Endothelial cell of umbilical vein (primary cell): ENCODE data around the gene ANKRD45. TPM values are rescaled to one million over a fixed set of nuclear protein-coding genes. Genes with fewer than 3 reads are reported as not detected.

Experiments used
- BruUV-seq: library from RNA; stranded (reverse); fragments of 400-500 nt; replicated peaks from 2 replicates; lab custom pipeline; 2021; lab: Mats Ljungman, UMichigan
- CTCF ChIA-PET: fragments of 300-600, 350-600 bp; sonication (Branson Sonifier 250); formaldehyde crosslinking; loops from one replicate; lab custom pipeline; 2021; ENCODE audit warnings: antibody characterized with exemption, inconsistent platforms; lab: Charles Lee
- POLR2A ChIA-PET: fragments of 300-600, 350-600 bp; sonication (Branson Sonifier 250); formaldehyde crosslinking; loops from one replicate; lab custom pipeline; 2021; ENCODE audit warnings: antibody characterized with exemption, inconsistent platforms; lab: Charles Lee
- DNase-seq: peaks from one replicate; pipeline ENCODE4 v3.0.0-alpha.2; 2011; ENCODE audit warnings: low read depth, low spot score
- FAIRE-seq: peaks from 2 replicates; lab custom pipeline; 2011; peaks lifted over from hg19 to GRCh38; lab: Jason Lieb, UNC
- H2AFZ ChIP-seq: 2 replicates; pipeline ENCODE4 v1.6.0; 2012; ENCODE audit warnings: low read depth, low read length, control low read depth, inconsistent platforms
- H3K27ac ChIP-seq: 2 replicates; pipeline ENCODE4 v1.5.1; 2011; ENCODE audit warnings: low read depth, mild to moderate bottlenecking, control low read depth, low read length, moderate library complexity; ENCODE audit not compliant: insufficient read depth
- H3K27me3 ChIP-seq, 2 experiments: 2 replicates each; pipeline versions ENCODE4 v1.6.0 to v1.6.1; 2011; ENCODE audit warnings: low read length in 2 of 2, mixed read lengths in 1 of 2; ENCODE audit not compliant: control insufficient read depth in 2 of 2, insufficient read depth in 2 of 2
- H3K36me3 ChIP-seq, 2 experiments: 2 replicates in 1 of 2; 3 replicates in 1 of 2; pipeline ENCODE4 v1.5.1; 2011; ENCODE audit warnings: low read length in 2 of 2, mild to moderate bottlenecking in 1 of 2, moderate library complexity in 1 of 2; ENCODE audit not compliant: control insufficient read depth in 2 of 2, insufficient read depth in 2 of 2; ENCODE audit errors: extremely low read depth in 1 of 2
- H3K4me1 ChIP-seq: 3 replicates; pipeline ENCODE4 v1.5.1; 2011; ENCODE audit warnings: mild to moderate bottlenecking, low read length; ENCODE audit not compliant: control insufficient read depth, insufficient read depth; ENCODE audit errors: extremely low read depth
- H3K4me2 ChIP-seq: 2 replicates; pipeline ENCODE4 v1.6.1; 2011; ENCODE audit warnings: low read length, control low read depth, mixed read lengths; ENCODE audit not compliant: insufficient read depth
- H3K4me3 ChIP-seq, 3 experiments: fragments of 200-600 bp in 1 of 3; sonication (generic), shearing (Covaris generic) in 1 of 3; replicated peaks in 1 of 3; 2 replicates each; pipeline ENCODE4 v1.5.1; 2011 to 2016; ENCODE audit warnings: control low read depth in 3 of 3, low read length in 3 of 3, mild to moderate bottlenecking in 2 of 3, inconsistent platforms in 1 of 3, low read depth in 1 of 3, moderate library complexity in 1 of 3; ENCODE audit not compliant: insufficient read depth in 1 of 3
- H3K79me2 ChIP-seq: 2 replicates; pipeline ENCODE4 v1.6.0; 2012; ENCODE audit warnings: low read length, inconsistent platforms; ENCODE audit not compliant: control insufficient read depth, insufficient read depth
- H3K9ac ChIP-seq: replicated peaks from 2 replicates; pipeline ENCODE3; 2011; ENCODE audit warnings: low read length, control low read depth; ENCODE audit not compliant: insufficient read depth; ENCODE audit errors: extremely low read depth
- H3K9me1 ChIP-seq: replicated peaks from 3 replicates; pipeline ENCODE4 v1.6.0; 2011; ENCODE audit warnings: mild to moderate bottlenecking, low read length; ENCODE audit not compliant: control insufficient read depth, insufficient read depth; ENCODE audit errors: extremely low read depth
- H3K9me3 ChIP-seq: replicated peaks from 2 replicates; pipeline ENCODE4 v1.5.1; 2012; ENCODE audit warnings: low read length, inconsistent platforms; ENCODE audit not compliant: control insufficient read depth, insufficient read depth
- H4K20me1 ChIP-seq: replicated peaks from 2 replicates; pipeline ENCODE3; 2011; ENCODE audit warnings: mild to moderate bottlenecking, low read length; ENCODE audit not compliant: control insufficient read depth, insufficient read depth; ENCODE audit errors: extremely low read depth
- CTCF ChIP-seq, 2 donors: IDR thresholded peaks; 1 replicate in 1 of 2; 2 replicates in 1 of 2; pipeline ENCODE4 v1.5.1; 2011; ENCODE audit warnings: low read length in 2 of 2, mild to moderate bottlenecking in 2 of 2, moderate library complexity in 2 of 2, control low read depth in 1 of 2, inconsistent platforms in 1 of 2, low read depth in 1 of 2; ENCODE audit not compliant: insufficient read depth in 1 of 2; ENCODE audit errors: extremely low read depth in 1 of 2
- EZH2 ChIP-seq: IDR thresholded peaks from 2 replicates; pipeline ENCODE4 v1.6.1; 2012; ENCODE audit warnings: borderline replicate concordance, low read depth, mild to moderate bottlenecking, moderate library complexity, low read length, inconsistent platforms; ENCODE audit not compliant: severe bottlenecking
- GATA2 ChIP-seq: IDR thresholded peaks from 2 replicates; pipeline ENCODE4 v1.7.0; 2011; ENCODE audit warnings: low read depth, mild to moderate bottlenecking, moderate library complexity, mixed read lengths, low read length; ENCODE audit not compliant: insufficient read length, insufficient read depth
- MAX ChIP-seq: IDR thresholded peaks from 2 replicates; pipeline ENCODE4 v1.6.1; 2011; ENCODE audit not compliant: insufficient read depth, insufficient read length
- POLR2A ChIP-seq: IDR thresholded peaks from 2 replicates; pipeline ENCODE4 v1.6.1; 2012; ENCODE audit warnings: low read depth, mild to moderate bottlenecking, control low read depth, low read length
- POLR2AphosphoS5 ChIP-seq: IDR thresholded peaks from 2 replicates; pipeline ENCODE4 v1.6.1; 2012; ENCODE audit warnings: low read depth, mild to moderate bottlenecking, control low read depth, low read length, moderate library complexity; ENCODE audit not compliant: insufficient read depth
- dilution Hi-C: fragments of 300-500 bp; cut with MboI; formaldehyde crosslinking; loops from one replicate; pipeline ENCODE4 v1.15.0; 2019; ENCODE audit warnings: low sequenced_read_pairs; ENCODE audit not compliant: extremely low pct_ligation_motif_present
- intact Hi-C: fragments of 100-400 bp; cut with micrococcal nuclease; formaldehyde crosslinking; loops from one replicate; pipeline ENCODE4 v1.10.0; 2022
- polyA plus RNA-seq, 4 experiments: library from polyadenylated mRNA; depleted of rRNA in 3 of 4; stranded (reverse) in 3 of 4; unstranded in 1 of 4; fragments of >200 nt; gene quantifications; 2 replicates each; pipeline versions ENCODE4 v1.2.1 to v1.2.3, GENCODE V29; 2011 to 2012; ENCODE audit warnings: missing spikeins in 1 of 4
- total RNA-seq: library from RNA; stranded (reverse); gene quantifications from 2 replicates; pipeline ENCODE4 v1.2.3, GENCODE V29; 2021

The ANKRD45 gene
- total and polyA plus RNA-seq, 2 donors (not counting 3 experiments of a cell fraction or from before 2014, with no cell fraction given), result 0.19 to 0.62 TPM

GRCh38 chr1:173714759-173715537 is 45.3 kb upstream of the ANKRD45 start, which contains the start of gene KLHL20:
Gene KLHL20, plus strand, starts transcription at chr1:173714981. Its CDS starts 1,063 bp downstream, at chr1:173716044.
- peak; percentile 87 for TF ChIP-seq POLR2AphosphoS5
- TF ChIP-seq MAX, result no peak
- TF ChIP-seq POLR2A, result peak; percentile 89
- no peaks in the 10 kb centered on the region for H3K9me3 ChIP-seq
- ChIA-PET CTCF (interaction anchor here (0.6 to 2.1 kb wide), 11 partner anchors 18 to 1999 kb away, joined by 3 to 10 read pairs (median 4); partner anchors contain the start of genes CENPL and DARS2), POLR2A (interaction anchor here (0.5 to 1.0 kb wide), 2 partner anchors 9 to 153 kb away, joined by 3 to 4 read pairs; partner anchors contain the start of genes GAS5 and ZBTB37)
- H3K27me3 ChIP-seq, result peaks cover 4 to 20% of the 10 kb centered on the region in 2 experiments
- peak; percentile 93 for FAIRE-seq
- dilution Hi-C loops, result no loop called here
- peak within 1 kb of the TSS; percentile 71 for H3K9ac ChIP-seq
- no peaks in the 10 kb centered on the region for H3K9me1 ChIP-seq
- DNase-seq, result peak; percentile 93
- H3K79me2 ChIP-seq, result peaks cover 24% of the 10 kb centered on the region
- H3K4me3 ChIP-seq, result peak within 1 kb of the TSS; percentile 75 to 96 (median 92)
- intact Hi-C loops, result loop anchor here (1.0 to 10.0 kb wide), 7 partner anchors 46 to 440 kb away; partner anchors contain the start of genes ANKRD45, CENPL, DARS2 and PRDX6
- H3K36me3 ChIP-seq, result no peaks in the 10 kb centered on the region
- H3K4me2 ChIP-seq, result peak within 1 kb of the TSS; percentile 95
- no peaks in the 10 kb centered on the region for H4K20me1 ChIP-seq
- TSS peak; percentile 41 for BruUV-seq
- H3K4me1 ChIP-seq, result peaks cover 23% of the 10 kb centered on the region
- H2AFZ ChIP-seq, result peak within 1 kb of the TSS; percentile 100
- H3K27ac ChIP-seq, result peak within 1 kb of the TSS; percentile 50

GRCh38 chr1:173714441-173714758 is 44.7 kb upstream of the ANKRD45 start:
- dilution Hi-C loops, result no loop called here
- DNase-seq, result no peak
- intact Hi-C loops, result loop anchor here (1.0 to 10.0 kb wide), 6 partner anchors 46 to 440 kb away; partner anchors contain the start of genes ANKRD45, CENPL, DARS2 and RABGAP1L
- peak overlapping the region; percentile 14 for H3K9ac ChIP-seq
- TF ChIP-seq EZH2 (no peak), MAX (no peak), GATA2 (no peak), CTCF (IDR thresholded peaks at IDR 0.05; ENCODE audit: extremely low read depth in 1 of 2, insufficient read depth in 1 of 2, low read depth in 1 of 2, low read length in 2 of 2) (no peak)
- H3K36me3 ChIP-seq, result no peaks in the 10 kb centered on the region
- peak overlapping the region; percentile 93 for H3K4me2 ChIP-seq
- H3K27ac ChIP-seq, result peak overlapping the region; percentile 49
- H3K79me2 ChIP-seq, result peaks cover 24% of the 10 kb centered on the region
- H3K27me3 ChIP-seq, result peaks cover 4 to 24% of the 10 kb centered on the region in 2 experiments
- peak overlapping the region; percentile 100 for H2AFZ ChIP-seq
- H4K20me1 ChIP-seq, result no peaks in the 10 kb centered on the region
- FAIRE-seq, result no peak
- peaks cover 23% of the 10 kb centered on the region for H3K4me1 ChIP-seq
- ChIA-PET CTCF (interaction anchor here (0.6 to 2.1 kb wide), 7 partner anchors 25 to 285 kb away, joined by 3 to 10 read pairs (median 6); partner anchors contain the start of genes CENPL and DARS2), POLR2A (interaction anchor here (0.5 to 1.0 kb wide), 2 partner anchors 8 to 154 kb away, joined by 3 to 4 read pairs; partner anchors contain the start of genes GAS5 and ZBTB37)
- no peaks in the 10 kb centered on the region for H3K9me1 ChIP-seq
- no peaks in the 10 kb centered on the region for H3K9me3 ChIP-seq
- peak overlapping the region; percentile 75 to 96 (median 92) for H3K4me3 ChIP-seq
- TSS peak; percentile 48 for BruUV-seq
